Iris pigment epithelial cell (primary cell): ENCODE measurements around the gene FEM1C.

Source experiments
- DNase-seq: peaks from one replicate; pipeline ENCODE4 v3.0.0-alpha.2; 2011; ENCODE audit warnings: low read depth

Gene FEM1C

DNA sequence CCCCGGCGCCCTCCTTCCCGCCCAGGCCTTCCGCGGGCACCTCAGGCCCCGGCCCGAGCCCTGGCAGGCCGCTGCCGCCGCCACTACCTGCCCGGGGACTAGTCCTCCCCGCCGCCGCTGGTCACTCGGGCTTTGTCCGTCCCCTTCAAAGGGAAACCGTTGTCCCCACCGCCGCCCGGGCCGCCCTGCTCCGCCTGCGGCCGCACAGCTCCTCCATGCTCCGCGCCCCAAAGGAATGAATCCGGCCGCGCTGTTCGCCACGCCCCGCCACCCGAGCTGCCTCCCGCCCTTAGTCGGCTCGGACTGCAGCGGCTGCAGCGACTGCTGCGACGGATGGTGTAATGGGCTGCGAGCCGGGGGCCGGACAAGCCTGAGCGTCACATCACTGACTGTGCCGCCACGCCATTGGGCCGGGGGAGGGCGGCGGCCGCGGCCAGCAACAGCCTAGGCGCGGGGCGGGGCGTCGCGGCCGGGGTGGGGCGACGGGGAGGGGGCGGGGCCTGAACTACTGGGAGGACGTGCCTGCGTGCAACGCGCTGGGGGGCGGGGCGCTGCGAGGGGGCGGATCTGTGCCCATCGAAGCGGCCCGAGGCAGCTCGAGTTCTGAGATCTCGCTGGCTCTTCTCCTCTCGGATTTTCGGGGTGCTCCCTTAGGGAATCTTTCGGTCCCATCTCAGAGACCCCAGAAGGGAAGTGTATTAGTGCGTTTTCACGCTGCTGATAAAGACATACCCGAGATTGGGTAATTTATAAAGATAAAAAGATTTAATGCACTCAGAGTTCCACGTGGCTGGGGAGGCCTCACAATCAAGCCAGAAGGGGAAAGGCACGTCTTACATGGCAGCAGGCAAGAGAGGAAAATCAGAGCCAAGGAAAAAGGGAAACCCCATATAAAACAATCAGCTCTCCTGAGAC, at the start of gene FEM1C:
FEM1C (minus strand) TSS at position 340 of the 915 bp plus-strand sequence. CDS start 1,282 bp downstream, outside the sequence.
- peak; percentile 99 for DNase-seq

DNA sequence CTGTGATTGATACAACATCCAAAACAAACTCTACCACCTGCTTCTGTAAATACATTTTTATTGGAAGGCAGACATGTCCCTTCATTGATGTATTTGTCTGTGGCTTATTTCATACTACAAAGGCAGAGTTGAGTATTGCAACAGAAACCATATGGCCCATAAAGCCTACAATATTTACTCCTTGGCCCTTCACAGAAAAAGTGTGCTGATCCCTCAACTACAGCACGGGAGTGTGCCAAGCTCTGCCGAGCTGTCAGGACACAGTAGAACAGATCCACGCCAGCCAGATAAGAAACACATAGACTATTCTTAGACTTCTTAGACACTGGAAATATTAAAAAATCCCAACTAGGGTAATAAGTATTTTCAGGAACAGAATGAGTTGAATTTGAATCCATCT, 44.5 kb upstream of the FEM1C start:
- no peak for DNase-seq

GRCh38 chr5:115588640-115589039, 44.1 kb upstream of the FEM1C start:
- no peak for DNase-seq

DNA sequence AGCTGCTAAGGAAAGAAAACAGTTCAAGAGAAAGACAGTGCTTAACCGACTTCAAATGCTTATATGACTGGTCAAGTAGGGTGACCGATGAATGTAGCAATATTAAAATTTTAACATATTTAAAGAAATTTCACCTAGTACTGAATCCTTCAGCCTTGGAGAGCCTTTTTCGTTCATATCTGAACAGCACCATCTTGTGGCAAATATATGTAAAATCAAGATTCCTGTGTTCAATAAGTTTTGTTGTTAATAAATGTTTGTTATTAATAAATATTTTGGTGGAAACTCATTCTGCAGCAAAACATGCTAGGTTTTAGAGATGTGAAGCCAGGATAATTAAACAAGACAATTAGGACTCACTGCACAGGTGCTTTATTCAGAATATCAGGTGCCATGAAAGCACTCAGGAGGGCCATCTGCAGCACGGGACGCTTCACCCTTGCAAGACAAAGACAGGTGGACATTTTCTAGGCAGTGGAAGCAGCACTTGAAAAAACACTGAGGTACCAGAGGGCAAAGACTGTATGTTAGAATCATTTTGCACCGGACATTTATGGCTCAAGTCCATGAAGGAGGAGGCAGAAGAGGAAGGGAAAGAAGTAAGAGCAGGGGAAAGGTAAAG, 42.1 kb upstream of the FEM1C start:
- peak; percentile 50 for DNase-seq

DNA sequence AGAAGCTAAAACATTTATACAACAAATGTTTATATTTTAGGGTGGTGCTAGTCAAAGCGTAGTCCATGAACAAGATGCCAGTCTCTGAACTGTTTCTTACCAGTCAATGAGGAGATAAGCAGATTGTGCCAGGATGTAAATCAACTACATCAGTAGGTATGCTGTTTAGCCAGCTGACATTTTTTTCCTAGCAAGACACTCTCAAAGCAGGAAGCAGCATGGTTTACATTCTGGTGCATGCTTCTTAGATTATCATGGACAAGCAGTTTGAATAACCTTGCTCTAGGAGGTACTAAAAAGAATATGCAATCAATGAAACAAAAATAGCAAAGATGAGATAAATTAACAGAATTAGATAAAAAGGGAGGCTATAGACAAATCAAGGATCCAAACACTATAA, 40.7 kb upstream of the FEM1C start:
- no peak for DNase-seq

DNA sequence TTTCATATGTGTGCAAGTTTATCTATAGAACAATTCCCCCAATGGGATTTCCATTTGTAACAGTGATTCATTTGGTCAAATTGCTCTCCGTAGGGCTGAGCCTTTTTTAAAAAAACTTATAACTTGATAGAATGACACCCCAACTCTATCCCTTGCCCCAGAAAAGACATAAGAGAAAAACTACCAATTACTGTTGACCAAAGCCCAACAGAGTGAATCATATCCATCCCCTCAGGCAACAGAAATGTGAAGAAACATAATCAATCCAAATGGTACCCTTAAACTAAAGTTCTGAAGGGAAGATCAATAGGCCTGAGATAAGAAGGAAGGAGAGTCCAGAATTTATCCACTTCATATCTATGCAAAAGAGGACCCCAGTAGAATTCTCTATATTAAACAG, 39.9 kb upstream of the FEM1C start:
- no peak for DNase-seq

GRCh38 chr5:115583474-115583873, 38.9 kb upstream of the FEM1C start:
- DNase-seq = peak; percentile 89

DNA sequence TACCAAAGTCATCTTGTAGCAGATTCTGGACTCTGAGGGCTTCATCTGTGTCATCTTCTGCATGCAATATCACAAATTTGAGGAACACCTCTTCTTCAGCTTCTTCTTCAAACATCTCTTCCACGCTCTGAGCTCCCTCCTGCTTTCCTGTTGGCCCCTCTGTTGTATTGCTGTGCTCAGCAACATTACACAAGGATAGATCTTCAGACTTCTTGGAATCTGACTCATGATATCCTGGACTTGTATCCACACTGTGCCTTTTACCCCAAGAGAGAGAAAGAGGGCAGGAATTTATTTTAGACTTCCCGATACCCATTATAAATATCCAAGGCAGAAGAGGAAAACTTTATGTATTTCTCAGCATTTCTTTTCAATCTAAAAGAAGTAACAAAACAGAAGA, 36.4 kb upstream of the FEM1C start:
- DNase-seq = no peak

DNA sequence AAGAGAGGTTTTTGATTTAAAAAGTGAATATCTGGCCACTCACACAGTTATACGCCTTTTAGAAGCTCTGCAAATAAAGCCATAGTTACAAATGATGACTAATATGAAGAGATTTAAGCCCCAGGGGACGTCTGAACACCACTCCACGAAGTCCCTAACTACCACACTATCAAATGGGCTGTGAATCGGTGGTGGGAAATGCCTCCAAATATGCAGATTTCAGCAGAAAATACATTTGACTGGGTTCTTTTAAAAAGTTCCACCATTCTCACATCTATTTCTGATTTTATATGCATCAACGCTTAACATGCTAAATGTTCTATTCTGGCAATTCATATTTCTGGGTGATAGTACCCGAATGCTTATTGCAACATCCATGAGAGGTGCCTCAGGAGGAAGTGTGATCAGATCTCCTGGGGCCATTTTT, 35.2 kb upstream of the FEM1C start:
- peak; percentile 57 for DNase-seq

- DNase-seq = no peak
These were observed 34.6 kb upstream of the FEM1C start for GRCh38 chr5:115579216-115579615.

DNA sequence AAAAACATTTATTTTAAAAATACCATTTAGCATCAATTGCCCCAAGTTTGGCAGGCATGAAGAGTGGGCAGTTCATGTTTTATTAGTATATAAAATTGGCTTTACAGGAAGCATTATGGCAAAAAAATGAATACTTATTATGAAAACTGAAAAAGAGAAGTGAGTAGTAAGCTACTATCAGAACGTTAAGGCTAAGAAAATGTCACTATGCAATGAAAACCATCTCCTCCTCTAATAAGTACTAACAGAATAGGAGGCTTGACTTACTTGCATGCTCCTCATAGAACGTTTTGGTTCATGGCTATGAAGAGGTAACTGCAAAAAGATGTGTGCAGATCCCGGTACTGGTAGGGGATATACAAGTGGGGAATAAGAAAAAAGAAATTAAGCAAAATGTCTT, 34.1 kb upstream of the FEM1C start:
- no peak for DNase-seq

DNA sequence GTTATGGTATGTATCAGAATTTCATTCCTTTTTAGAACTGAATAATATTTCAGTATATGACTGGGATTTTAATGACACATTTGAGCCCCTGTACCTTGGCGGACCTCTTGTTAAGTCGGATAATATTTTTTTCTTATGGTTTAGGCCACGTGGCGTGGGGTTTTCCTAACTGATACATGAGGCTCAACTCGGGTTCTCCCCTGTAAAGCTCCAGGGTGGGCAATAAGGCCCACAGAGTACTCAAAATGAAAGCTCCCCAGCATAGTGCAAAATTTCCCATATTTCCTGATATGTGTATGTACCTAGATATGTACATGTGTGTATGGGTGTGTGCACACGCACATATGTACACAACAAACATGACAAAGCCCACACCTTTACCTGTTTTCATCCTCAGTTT, 33.2 kb upstream of the FEM1C start:
- no peak for DNase-seq

DNA sequence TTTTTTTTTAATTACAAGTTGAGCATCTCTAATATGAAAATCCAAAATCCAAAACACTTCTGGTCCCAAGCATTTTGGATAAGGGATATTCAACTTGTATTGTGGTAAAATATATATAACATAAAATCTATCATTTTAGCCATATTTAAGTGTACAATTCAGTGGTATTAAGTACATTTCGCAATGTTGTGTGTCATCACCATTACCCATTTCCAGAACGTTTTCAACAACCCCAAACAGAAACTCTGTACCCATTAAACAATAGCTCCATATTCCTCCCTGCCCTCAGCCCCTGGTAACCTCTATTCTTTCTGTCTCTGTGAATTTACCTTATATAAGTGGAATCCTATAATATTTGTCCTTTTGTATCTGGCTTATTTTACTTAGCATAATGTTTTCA, 32.8 kb upstream of the FEM1C start:
- DNase-seq = peak; percentile 59

DNA sequence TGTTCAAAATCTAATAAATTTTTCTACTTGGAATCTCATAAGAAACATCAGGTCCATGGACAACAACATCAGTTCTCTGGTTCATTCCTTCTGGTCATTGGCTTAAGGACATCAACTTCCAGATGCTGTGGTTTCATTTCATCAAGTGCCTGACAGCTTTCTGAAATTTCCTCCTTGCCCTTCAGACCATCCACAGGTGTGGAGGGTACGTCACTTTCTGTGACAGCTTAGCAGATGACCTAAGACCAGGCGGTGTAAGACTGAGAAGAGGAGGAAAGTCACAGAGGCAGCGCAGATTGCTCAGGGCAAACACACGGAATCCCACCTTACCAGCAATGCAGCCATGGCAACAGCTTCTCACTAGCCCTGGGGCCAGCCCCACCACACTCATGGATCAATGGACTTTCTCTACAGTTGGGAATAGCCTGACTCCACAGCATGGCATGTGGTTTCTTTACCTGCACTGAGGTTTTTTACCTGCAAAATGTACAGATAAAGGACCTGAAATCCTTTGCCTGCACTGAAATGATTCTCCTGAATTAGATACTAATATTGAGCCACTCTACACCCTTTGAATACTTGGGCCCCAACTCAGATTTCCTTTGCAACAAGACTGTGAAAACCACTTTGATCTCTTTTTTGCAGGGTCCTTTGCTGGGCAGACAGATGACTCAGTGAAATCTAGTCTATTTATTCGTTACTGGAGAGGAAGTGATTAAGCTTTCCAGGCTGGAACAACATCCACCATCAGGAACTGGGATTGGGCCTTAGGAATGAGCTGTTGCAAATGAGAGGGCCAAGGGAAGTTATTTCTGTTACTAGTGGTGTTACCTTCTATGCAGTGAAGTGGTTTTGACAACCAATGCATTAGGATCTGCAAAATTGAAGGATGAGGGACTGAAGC, 30.8 kb upstream of the FEM1C start:
- peak; percentile 78 for DNase-seq

GRCh38 chr5:115573133-115573532, 28.6 kb upstream of the FEM1C start:
- peak; percentile 57 for DNase-seq

DNA sequence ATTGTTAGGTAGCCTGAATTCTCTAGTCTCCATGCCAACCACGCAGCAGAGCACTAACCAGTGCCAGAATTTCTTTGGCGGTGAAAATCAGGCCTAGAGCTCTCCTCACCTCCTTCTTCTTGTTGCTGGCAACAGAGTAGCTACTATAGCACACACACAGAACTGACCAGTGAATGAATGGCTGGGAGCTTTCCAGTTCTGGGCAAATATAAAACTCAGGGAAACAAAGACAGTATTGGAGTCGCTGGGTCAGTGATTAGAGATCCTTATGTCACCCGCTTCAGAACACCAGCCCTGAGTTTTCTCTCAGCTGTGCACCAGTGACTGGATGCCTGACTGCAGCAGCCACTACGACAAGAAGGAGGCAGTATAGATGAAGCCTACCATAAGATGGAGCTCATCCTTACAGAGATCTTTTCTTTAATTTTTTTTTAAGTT, 26.9 kb upstream of the FEM1C start:
- DNase-seq = no peak

DNA sequence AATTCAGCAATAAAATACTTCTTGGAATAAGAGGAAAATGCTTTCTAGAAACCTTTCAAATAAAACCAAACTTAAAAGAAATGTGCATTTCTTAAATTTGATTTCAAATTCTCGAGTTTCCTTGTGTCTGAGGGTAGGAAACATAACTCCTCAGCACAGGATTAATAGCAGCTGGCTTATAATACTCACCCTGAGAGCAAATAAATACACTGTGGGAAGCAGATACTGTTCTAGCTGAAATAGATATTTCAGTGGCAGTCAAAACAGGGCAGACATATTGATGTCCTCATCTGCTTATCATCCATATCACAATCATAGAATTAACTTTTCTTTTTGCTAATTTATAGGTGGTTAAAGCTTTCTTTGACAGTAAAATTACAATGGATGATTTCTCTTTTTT, 24.1 kb upstream of the FEM1C start:
- no peak for DNase-seq

DNA sequence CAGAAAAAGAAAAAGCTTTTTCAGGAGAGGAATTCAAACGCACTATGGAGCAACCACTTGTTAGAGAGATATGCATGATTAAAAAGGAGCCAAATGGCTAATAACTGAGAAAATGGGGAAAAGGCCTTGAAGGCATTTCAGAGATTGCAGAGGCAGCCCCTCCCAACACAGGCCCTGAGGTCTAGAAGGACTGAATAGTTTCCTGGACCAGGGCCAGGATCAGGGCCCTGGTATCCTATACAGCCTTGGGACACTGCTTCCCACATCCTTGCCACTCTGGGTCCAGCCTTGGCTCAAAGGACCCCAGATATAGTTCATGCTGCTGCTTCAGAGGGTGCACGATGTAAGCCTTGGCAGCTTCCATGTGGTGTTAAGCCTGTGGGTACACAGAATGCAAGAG, 20.7 kb upstream of the FEM1C start:
- DNase-seq = no peak

- DNase-seq = no peak
These were observed 16.6 kb upstream of the FEM1C start for GRCh38 chr5:115561176-115561575.

DNA sequence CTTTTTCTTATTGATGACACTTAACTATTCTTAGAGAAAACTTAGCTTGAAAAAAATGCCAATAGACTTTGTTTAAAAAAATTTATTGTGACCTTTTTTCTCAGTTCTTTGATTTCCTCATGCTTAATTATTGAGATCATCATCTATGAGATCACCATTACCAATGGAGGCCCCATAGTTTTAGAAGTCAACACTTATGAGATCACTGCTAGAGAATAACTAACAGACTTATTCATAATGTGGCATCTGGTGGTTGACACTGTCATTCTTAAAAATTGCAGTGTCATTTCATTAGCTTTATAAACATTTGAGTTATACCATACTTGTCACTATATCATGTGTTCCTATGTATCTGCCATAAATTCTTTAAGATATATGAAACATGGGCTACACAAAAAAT, 14.9 kb upstream of the FEM1C start:
- peak; percentile 72 for DNase-seq

- DNase-seq = peak; percentile 79
These were observed 13.9 kb upstream of the FEM1C start for GRCh38 chr5:115558388-115558956.
